GM12801 (cell line): ENCODE results near the gene KY.

Experiments used
- CTCF ChIP-seq: IDR thresholded peaks from one replicate; pipeline ENCODE4 v1.5.1; 2011; ENCODE audit warnings: control low read depth; ENCODE audit not compliant: insufficient read length; ENCODE audit errors: extremely low read depth

The KY gene

DNA sequence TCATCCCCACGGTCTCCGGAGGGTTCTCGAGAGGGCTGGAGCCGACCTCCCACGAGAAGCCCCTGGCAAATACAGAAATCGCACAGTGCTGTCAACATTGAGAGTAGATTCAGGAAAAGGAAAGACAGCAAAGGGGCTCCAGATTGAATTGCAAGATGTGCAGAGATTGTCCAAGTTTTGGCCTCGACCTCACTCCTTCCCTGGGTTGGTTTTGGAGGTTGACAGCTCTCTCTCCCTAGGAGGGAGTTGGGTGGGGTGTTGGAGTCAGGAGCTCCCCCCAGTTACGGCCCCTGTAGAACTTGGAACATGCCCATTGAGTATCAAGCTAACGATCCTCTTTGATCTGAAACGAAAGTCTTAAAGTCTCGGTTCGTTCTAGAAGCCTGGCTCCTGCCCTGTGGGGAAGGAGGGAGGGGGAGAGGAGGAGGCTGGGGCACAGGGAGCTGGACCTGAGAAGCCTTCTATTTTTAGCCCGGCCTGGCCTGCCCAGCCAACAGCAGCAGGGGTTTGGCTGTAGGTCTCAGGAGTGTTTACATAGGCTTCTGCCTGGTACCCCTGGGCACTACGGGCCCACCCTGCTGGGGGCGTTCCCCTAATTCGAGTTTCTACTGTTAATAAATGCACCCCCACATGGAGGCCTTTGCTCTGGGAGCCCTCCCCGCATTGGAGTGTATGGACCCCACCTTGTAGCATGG lies 672 bp upstream of the KY start:
- no peak for TF ChIP-seq CTCF

- TF ChIP-seq CTCF: no peak
Measured at GRCh38 chr3:134649106-134649705, 1.6 kb downstream of the KY start.

- TF ChIP-seq CTCF: no peak
Measured at GRCh38 chr3:134647902-134648760, 2.7 kb downstream of the KY start.

- no peak for TF ChIP-seq CTCF
Measured at GRCh38 chr3:134646086-134646485, 4.7 kb downstream of the KY start.

DNA sequence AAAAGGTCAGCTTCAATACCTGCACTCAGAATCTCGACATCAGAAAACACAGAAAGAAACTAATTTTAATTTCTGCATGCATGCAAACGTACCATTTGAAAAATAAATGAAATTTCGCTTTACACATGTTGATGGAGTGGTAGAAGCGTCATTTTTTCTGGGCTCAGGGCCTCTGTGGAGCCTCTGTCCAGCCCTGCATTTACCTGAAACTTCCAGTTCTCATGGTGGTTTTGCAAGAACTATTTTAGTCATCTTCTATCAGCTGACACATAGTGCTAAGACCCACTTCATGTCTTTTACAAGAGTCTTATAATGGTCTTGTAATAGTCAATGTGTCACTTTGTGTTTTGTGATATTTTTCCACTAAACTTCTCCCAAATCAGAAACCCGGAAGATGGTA lies 5.3 kb downstream of the KY start:
- no peak for TF ChIP-seq CTCF

- no peak for TF ChIP-seq CTCF
Measured at GRCh38 chr3:134644731-134645514, 5.9 kb downstream of the KY start.
